Measurements from ENCODE around the gene MRPS2. TPM values are rescaled to one million over a fixed set of nuclear protein-coding genes. Genes with fewer than 3 reads are reported as not detected.
"Not testable (repeated sequence)": the region's sequence is repeated elsewhere in the genome, so short reads cannot be mapped to it uniquely, and the experiment has no call there.

MRPS2 gene
- total RNA-seq, 6 experiments from 2014 or later: 24.7 to 56.8 (median 30.5) TPM

GRCh38 chr9:135512904-135513303, 12.4 kb downstream of the MRPS2 start:
- intact Hi-C loops (cut with DNase I): no loop called here
- no peaks in the 10 kb centered on the region for H3K36me3 ChIP-seq
- no peaks in the 10 kb centered on the region for H3K9me3 ChIP-seq
- H3K4me3 ChIP-seq: no peak overlapping the region
- no peaks in the 10 kb centered on the region for H3K27me3 ChIP-seq
- no peak overlapping the region for H3K27ac ChIP-seq
- no peak for ATAC-seq
- 39% methylated on average over 6 of the region's 7 CpGs for WGBS (ENCODE audit: insufficient coverage, low coverage, low lambda C conversion rate, missing lambda C conversion rate)
- TF ChIP-seq POLR2A (IDR thresholded peaks at IDR 0.05): no peak
- TF ChIP-seq, protein P1, sequence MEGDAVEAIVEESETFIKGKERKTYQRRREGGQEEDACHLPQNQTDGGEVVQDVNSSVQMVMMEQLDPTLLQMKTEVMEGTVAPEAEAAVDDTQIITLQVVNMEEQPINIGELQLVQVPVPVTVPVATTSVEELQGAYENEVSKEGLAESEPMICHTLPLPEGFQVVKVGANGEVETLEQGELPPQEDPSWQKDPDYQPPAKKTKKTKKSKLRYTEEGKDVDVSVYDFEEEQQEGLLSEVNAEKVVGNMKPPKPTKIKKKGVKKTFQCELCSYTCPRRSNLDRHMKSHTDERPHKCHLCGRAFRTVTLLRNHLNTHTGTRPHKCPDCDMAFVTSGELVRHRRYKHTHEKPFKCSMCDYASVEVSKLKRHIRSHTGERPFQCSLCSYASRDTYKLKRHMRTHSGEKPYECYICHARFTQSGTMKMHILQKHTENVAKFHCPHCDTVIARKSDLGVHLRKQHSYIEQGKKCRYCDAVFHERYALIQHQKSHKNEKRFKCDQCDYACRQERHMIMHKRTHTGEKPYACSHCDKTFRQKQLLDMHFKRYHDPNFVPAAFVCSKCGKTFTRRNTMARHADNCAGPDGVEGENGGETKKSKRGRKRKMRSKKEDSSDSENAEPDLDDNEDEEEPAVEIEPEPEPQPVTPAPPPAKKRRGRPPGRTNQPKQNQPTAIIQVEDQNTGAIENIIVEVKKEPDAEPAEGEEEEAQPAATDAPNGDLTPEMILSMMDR (IDR thresholded peaks at IDR 0.05): no peak
- peak in 2 of 3 donors; percentile 19 to 37 for DNase-seq
- H3K4me1 ChIP-seq: no peaks in the 10 kb centered on the region

DNA sequence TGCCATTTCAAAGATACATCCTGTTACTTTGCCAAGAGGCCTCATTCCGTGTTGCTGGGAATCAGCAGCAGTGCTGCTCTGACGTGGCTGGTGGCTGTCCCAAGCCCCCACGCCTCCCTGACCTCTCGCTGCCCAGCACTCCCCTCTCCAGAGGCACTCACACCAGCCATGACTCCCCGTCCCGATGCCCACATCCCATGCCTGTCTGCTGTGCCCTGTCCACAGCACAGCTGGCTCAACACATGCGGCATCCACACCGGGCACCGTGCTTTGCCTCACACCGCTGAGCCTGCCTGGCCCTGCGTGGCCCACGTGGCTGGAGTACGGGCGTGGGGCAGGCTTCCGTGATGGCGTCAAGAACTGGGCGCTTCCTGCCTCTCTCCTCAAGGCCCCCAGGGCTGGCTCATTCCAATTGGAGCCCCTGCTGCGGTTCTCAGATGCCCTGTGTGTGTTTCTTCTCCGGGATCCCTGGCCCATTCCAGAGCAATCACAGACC, 12.9 kb downstream of the MRPS2 start:
- H3K4me3 ChIP-seq: no peak overlapping the region
- H3K27ac ChIP-seq: no peak overlapping the region
- no peaks in the 10 kb centered on the region for H3K27me3 ChIP-seq
- 68% methylated on average over 9 of the region's 19 CpGs for WGBS (ENCODE audit: insufficient coverage, low coverage, low lambda C conversion rate, missing lambda C conversion rate)
- ATAC-seq: no peak
- H3K4me1 ChIP-seq: no peaks in the 10 kb centered on the region
- TF ChIP-seq, protein P1 (IDR thresholded peaks at IDR 0.05): no peak
- TF ChIP-seq POLR2A (IDR thresholded peaks at IDR 0.05): no peak
- no peaks in the 10 kb centered on the region for H3K9me3 ChIP-seq
- intact Hi-C loops (cut with DNase I): no loop called here
- H3K36me3 ChIP-seq: no peaks in the 10 kb centered on the region
- peak in 1 of 3 donors; percentile 37 for DNase-seq

- 40% methylated on average over 1 of the region's 9 CpGs for WGBS (ENCODE audit: insufficient coverage, low coverage, low lambda C conversion rate, missing lambda C conversion rate)
- H3K4me3 ChIP-seq; H3K4me1 ChIP-seq; H3K9me3 ChIP-seq; H3K27me3 ChIP-seq; intact Hi-C loops (cut with DNase I); ATAC-seq; DNase-seq; H3K27ac ChIP-seq; H3K36me3 ChIP-seq: not testable (repeated sequence)
Observed at GRCh38 chr9:135513906-135514305, 13.4 kb downstream of the MRPS2 start.

GRCh38 chr9:135514342-135515082, 14.0 kb downstream of the MRPS2 start:
- DNase-seq (peak in 1 of 3 donors; percentile 17), ATAC-seq (no peak)
- WGBS (ENCODE audit: insufficient coverage, low coverage, low lambda C conversion rate, missing lambda C conversion rate): 49% methylated on average over 3 of the region's 17 CpGs
- H3K27ac ChIP-seq: no peak overlapping the region
- no peak overlapping the region for H3K4me3 ChIP-seq
- H3K4me1 ChIP-seq: no peaks in the 10 kb centered on the region
- no peaks in the 10 kb centered on the region for H3K36me3 ChIP-seq
- no peak for TF ChIP-seq POLR2A (IDR thresholded peaks at IDR 0.05)
- TF ChIP-seq, protein P1 (IDR thresholded peaks at IDR 0.05): no peak
- intact Hi-C loops (cut with DNase I): no loop called here
- no peaks in the 10 kb centered on the region for H3K27me3 ChIP-seq
- H3K9me3 ChIP-seq: no peaks in the 10 kb centered on the region
